Liver (tissue), 9 donors: ENCODE measurements around the gene RAB11FIP3. TPM values are rescaled to one million over a fixed set of nuclear protein-coding genes. Genes with fewer than 3 reads are reported as not detected.
A peak's percentile ranks its signal among the peaks of the same experiment; 100 is the strongest.

ENCODE experiments used
- DNase-seq: peaks from one replicate; pipeline ENCODE4 v3.0.0-alpha.2; 2017; ENCODE audit warnings: low spot score
- H3K27ac ChIP-seq, 2 donors: one replicate each; pipeline ENCODE4 v1.7.0; 2013; ENCODE audit warnings: inconsistent platforms in 2 of 2, low read length in 2 of 2, control low read depth in 1 of 2, low read depth in 1 of 2, mild to moderate bottlenecking in 1 of 2
- H3K27me3 ChIP-seq, 4 donors: one replicate each; pipeline versions ENCODE4 v1.6.1 to v1.7.0; 2013; ENCODE audit warnings: low read length in 3 of 4, inconsistent platforms in 1 of 4, mild to moderate bottlenecking in 1 of 4, moderate library complexity in 1 of 4; ENCODE audit not compliant: control insufficient read depth in 4 of 4, insufficient read depth in 4 of 4
- H3K36me3 ChIP-seq, 4 donors: one replicate each; pipeline versions ENCODE4 v1.6.1 to v1.7.0; 2013; ENCODE audit warnings: low read length in 3 of 4, mild to moderate bottlenecking in 3 of 4, low read depth in 1 of 4, moderate library complexity in 1 of 4; ENCODE audit not compliant: control insufficient read depth in 4 of 4, insufficient read depth in 3 of 4
- H3K4me1 ChIP-seq, 4 donors: one replicate each; pipeline versions ENCODE4 v1.6.1 to v1.7.0; 2013; ENCODE audit warnings: low read length in 3 of 4, mild to moderate bottlenecking in 3 of 4, moderate library complexity in 1 of 4; ENCODE audit not compliant: control insufficient read depth in 4 of 4, insufficient read depth in 4 of 4
- H3K4me3 ChIP-seq, 3 donors: one replicate each; pipeline versions ENCODE4 v1.6.1 to v1.7.0; 2013; ENCODE audit warnings: low read length in 3 of 3, control low read depth in 1 of 3, low read depth in 1 of 3, mild to moderate bottlenecking in 1 of 3
- H3K9ac ChIP-seq, 2 donors: one replicate each; pipeline ENCODE4 v1.7.0; 2013; ENCODE audit warnings: low read length in 2 of 2, mild to moderate bottlenecking in 2 of 2, moderate library complexity in 2 of 2, control low read depth in 1 of 2, low read depth in 1 of 2
- H3K9me3 ChIP-seq, 4 donors: one replicate each; pipeline versions ENCODE4 v1.6.1 to v1.7.0; 2013; ENCODE audit warnings: low read length in 3 of 4; ENCODE audit not compliant: control insufficient read depth in 4 of 4
- CTCF ChIP-seq: fragments of 150-350 bp; IDR thresholded peaks from 2 replicates; pipeline ENCODE4 v1.5.1; 2017; ENCODE audit warnings: improper control_type of control experiment, low read depth, low read length; ENCODE audit not compliant: missing input control
- EGR1 ChIP-seq, 2 donors: IDR thresholded peaks; 2 replicates each; pipeline ENCODE4 v1.6.1; 2016 to 2018; ENCODE audit warnings: antibody characterized with exemption in 2 of 2, low read depth in 2 of 2
- FOXA1 ChIP-seq: IDR thresholded peaks from 2 replicates; pipeline ENCODE4 v1.6.1; 2016; ENCODE audit warnings: antibody characterized with exemption
- FOXA2 ChIP-seq: IDR thresholded peaks from 2 replicates; pipeline ENCODE4 v1.6.1; 2016; ENCODE audit warnings: antibody characterized with exemption
- GABPA ChIP-seq, 2 donors: IDR thresholded peaks in 1 of 2; conservative IDR thresholded peaks in 1 of 2; 2 replicates each; pipeline ENCODE4 v1.6.1; 2016; ENCODE audit warnings: antibody characterized with exemption in 2 of 2, mild to moderate bottlenecking in 1 of 2, moderate library complexity in 1 of 2
- JUND ChIP-seq, 2 donors: IDR thresholded peaks; 2 replicates each; pipeline ENCODE4 v1.6.1; 2016; ENCODE audit warnings: antibody characterized with exemption in 2 of 2
- REST ChIP-seq: IDR thresholded peaks from 2 replicates; pipeline ENCODE4 v1.6.1; 2016; ENCODE audit warnings: antibody characterized with exemption, mild to moderate bottlenecking
- RXRA ChIP-seq, 2 donors: IDR thresholded peaks; 2 replicates each; pipeline ENCODE4 v1.6.1; 2017 to 2018; ENCODE audit warnings: antibody characterized with exemption in 2 of 2, mild to moderate bottlenecking in 1 of 2
- SP1 ChIP-seq: IDR thresholded peaks from 2 replicates; pipeline ENCODE4 v1.6.1; 2018; ENCODE audit warnings: antibody characterized with exemption, mild to moderate bottlenecking
- TAF1 ChIP-seq: conservative IDR thresholded peaks from 2 replicates; pipeline ENCODE4 v1.6.1; 2016; ENCODE audit warnings: antibody characterized with exemption, mild to moderate bottlenecking
- YY1 ChIP-seq: IDR thresholded peaks from 2 replicates; pipeline ENCODE4 v1.6.1; 2016; ENCODE audit warnings: antibody characterized with exemption, mild to moderate bottlenecking
- WGBS: extraction: QIAGEN DNeasy Blood & Tissue Kit; methylation state at CpG from one replicate; pipeline ENCODE4 v1.1.7; 2013; 5-methylcytosine and 5-hydroxymethylcytosine counted together
- polyA plus RNA-seq, 2 donors: library from polyadenylated mRNA; stranded (reverse) in 1 of 2; unstranded in 1 of 2; fragments of 200-250 nt in 1 of 2; fragments of >200 nt in 1 of 2; fragmentation: Nextera tagmentation in 1 of 2; extraction: Ambion mirVana in 1 of 2; gene quantifications; one replicate each; pipeline versions ENCODE4 v1.2.1 to v1.2.3, GENCODE V29; 2013 to 2015
- total RNA-seq, 2 donors: library from RNA; depleted of rRNA; stranded (reverse); fragments of >200 nt; gene quantifications; one replicate each; pipeline ENCODE4 v1.2.3, GENCODE V29; 2014
- donor health status: healthy.
- donor health status: healthy.
- donor health status: healthy.
- donor health status: healthy.
- donor health status: healthy.

RAB11FIP3 gene
- total and polyA plus RNA-seq, 4 donors = 3.5 to 29.4 (median 15.7) TPM

DNA sequence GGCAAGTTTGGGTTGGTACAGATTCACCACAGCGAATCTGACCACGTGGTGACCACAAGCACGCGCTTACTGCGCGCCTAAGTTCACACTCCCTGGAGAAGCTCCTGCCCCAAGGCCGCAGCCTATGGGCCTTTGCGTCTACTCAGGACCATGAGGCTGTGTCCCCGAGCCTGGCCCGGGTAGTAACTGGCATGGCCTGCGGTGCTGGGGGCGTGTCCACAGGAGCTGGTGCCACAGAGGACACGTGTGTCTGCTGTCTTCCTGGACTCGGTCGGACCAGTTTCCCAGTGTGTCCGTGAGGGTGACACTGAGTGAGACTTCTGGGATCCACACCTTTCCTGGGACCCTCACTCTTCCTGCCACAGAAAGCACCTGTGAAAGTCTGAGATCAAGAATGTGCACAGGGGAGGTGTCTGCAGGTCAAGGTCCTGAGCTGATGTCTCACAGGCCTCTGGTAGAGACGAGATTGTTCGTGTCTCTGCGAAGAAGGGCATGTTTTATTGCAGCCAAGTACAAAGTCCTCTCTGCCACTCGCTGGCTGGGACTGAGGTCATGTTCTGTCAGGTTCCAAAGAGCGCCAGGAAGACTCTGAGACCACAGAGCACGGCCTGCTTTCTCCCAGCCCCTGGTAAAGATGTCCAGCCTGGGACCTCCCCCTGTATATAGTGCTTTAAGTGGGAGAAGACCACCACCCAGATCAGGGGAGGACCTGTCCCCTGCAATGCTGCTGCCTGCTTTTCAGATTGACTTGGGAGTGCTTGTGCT lies 76.9 kb downstream of the RAB11FIP3 start (continued):
- peak; percentile 83 for TF ChIP-seq REST

DNA sequence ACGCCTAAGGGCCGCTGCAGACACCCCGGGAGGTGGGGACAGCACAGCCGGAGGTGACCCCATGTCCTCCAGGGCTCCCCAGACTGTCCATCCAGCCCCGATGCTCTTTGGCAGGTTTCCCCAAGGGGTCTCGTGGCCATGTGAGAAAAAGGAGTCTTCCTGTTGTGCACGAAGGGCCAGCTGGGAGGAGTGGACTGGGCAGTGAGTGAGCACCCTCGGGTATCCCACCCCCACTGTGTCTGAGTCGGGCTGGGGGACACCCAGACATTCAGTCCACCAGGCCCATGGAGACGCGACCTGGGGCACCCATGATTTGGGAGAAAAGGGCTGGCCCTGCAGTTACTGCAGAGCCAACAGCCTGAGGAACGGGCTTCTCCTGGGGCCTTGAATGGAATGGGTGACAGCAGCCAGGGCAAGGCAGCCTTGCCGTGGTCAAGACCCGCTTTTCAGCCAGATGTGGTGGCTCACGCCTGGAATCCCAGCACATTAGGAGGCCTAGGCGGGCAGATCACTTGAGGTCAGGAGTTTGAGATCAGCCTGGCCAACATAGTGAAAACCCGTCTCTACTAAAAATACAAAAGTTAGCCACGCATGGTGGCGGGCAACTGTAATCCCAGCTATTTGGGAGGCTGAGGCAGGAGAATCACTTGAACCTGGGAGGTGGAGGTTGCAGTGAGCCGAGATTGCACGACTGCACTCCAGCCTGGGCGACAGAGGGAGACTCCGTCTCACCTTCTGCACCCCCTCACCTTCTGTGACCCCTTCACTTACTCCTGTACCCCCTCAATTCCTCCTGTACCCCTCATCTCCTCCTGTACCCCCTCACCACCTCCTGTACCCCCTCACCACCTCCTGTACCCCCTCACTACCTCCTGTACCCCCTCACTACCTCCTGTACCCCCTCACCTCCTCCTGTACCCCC lies 78.0 kb downstream of the RAB11FIP3 start:
- no peak for DNase-seq
- H3K4me1 ChIP-seq = peaks cover 10 to 41% (median 18%) of the 10 kb centered on the region in 4 donors
- H3K4me3 ChIP-seq = peak overlapping the region; percentile 43 to 79 (median 75)
- no peaks in the 10 kb centered on the region for H3K9me3 ChIP-seq
- WGBS = 58% methylated on average over 23 of the region's 23 CpGs
- H3K9ac ChIP-seq = peak overlapping the region; percentile 78 to 94
- H3K36me3 ChIP-seq = peaks cover 0 to 18% (median 1%) of the 10 kb centered on the region in 4 donors
- no peaks in the 10 kb centered on the region for H3K27me3 ChIP-seq
- H3K27ac ChIP-seq = peak overlapping the region; percentile 80 to 85
- no peak for TF ChIP-seq YY1
- TF ChIP-seq FOXA1 = no peak
- no peak for TF ChIP-seq RXRA (IDR thresholded peaks at IDR 0.05)
- TF ChIP-seq TAF1 = no peak
- TF ChIP-seq CTCF = no peak
- no peak for TF ChIP-seq FOXA2
- no peak for TF ChIP-seq JUND (IDR thresholded peaks at IDR 0.05)
- no peak for TF ChIP-seq REST
- TF ChIP-seq EGR1 (IDR thresholded peaks at IDR 0.05; ENCODE audit: low read depth in 2 of 2) = no peak
- no peak for TF ChIP-seq GABPA (IDR thresholded peaks at IDR 0.05 in 1 of 2, conservative IDR thresholded peaks at IDR 0.05 in 1 of 2)
- no peak for TF ChIP-seq SP1
